Lower leg skin (tissue), 3 donors: ENCODE results near the gene GRM8.

ENCODE experiments used
- POLR2A ChIP-seq, 2 donors: fragments of 450-650 bp; IDR thresholded peaks; one replicate each; pipeline ENCODE4 v1.6.1; 2016 to 2017; ENCODE audit warnings: antibody characterized with exemption in 2 of 2, mild to moderate bottlenecking in 1 of 2, moderate library complexity in 1 of 2
- TF ChIP-seq, protein P1 (sequence below), 3 donors: fragments of 450-650 bp; IDR thresholded peaks; one replicate each; pipeline ENCODE4 v1.5.1; 2016; ENCODE audit warnings: antibody characterized with exemption in 3 of 3, mild to moderate bottlenecking in 3 of 3, moderate library complexity in 2 of 3

DNA sequence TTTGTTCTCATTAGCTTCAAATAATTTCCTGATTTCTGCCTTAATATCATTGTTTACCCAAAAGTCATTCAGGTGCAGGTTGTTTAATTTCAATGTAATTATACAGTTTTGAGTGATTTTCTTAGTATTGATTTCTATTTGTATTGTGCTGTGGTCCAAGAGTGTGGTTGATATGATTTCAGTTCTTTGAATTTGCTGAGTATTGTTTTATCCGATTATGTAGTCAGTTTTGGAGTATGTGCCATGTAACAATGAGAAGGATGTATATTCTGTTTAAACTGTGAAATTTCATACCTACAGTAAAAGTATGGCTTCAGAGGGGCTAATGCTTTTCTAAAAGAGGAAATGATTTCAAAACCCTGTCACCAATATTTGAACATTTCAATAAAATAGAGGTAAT, 17.4 kb upstream of the GRM8 start:
- TF ChIP-seq, protein P1, sequence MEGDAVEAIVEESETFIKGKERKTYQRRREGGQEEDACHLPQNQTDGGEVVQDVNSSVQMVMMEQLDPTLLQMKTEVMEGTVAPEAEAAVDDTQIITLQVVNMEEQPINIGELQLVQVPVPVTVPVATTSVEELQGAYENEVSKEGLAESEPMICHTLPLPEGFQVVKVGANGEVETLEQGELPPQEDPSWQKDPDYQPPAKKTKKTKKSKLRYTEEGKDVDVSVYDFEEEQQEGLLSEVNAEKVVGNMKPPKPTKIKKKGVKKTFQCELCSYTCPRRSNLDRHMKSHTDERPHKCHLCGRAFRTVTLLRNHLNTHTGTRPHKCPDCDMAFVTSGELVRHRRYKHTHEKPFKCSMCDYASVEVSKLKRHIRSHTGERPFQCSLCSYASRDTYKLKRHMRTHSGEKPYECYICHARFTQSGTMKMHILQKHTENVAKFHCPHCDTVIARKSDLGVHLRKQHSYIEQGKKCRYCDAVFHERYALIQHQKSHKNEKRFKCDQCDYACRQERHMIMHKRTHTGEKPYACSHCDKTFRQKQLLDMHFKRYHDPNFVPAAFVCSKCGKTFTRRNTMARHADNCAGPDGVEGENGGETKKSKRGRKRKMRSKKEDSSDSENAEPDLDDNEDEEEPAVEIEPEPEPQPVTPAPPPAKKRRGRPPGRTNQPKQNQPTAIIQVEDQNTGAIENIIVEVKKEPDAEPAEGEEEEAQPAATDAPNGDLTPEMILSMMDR (IDR thresholded peaks at IDR 0.05): no peak
- TF ChIP-seq POLR2A (IDR thresholded peaks at IDR 0.05): no peak
